Endodermal cell (in vitro differentiated cells): ENCODE measurements around the gene HMCN2. TPM values are rescaled to one million over a fixed set of nuclear protein-coding genes. Genes with fewer than 3 reads are reported as not detected.

Experiments
- DNase-seq: peaks from one replicate; pipeline ENCODE4 v3.0.0-alpha.2; 2017
- H3K27ac ChIP-seq: 2 replicates; pipeline ENCODE4 v1.5.1; 2013; ENCODE audit warnings: mild to moderate bottlenecking, low read depth, low read length, moderate library complexity
- H3K27me3 ChIP-seq: 2 replicates; pipeline ENCODE4 v1.6.1; 2013; ENCODE audit warnings: mild to moderate bottlenecking, low read length, moderate library complexity; ENCODE audit not compliant: insufficient read depth, control insufficient read depth, poor library complexity, severe bottlenecking
- H3K36me3 ChIP-seq: 2 replicates; pipeline ENCODE4 v1.7.0; 2013; ENCODE audit warnings: mild to moderate bottlenecking, low read length, moderate library complexity; ENCODE audit not compliant: control insufficient read depth, insufficient read depth
- H3K4me1 ChIP-seq: one replicate; pipeline ENCODE4 v1.7.0; 2013; ENCODE audit warnings: low read length; ENCODE audit not compliant: control insufficient read depth, insufficient read depth
- H3K4me3 ChIP-seq: 2 replicates; pipeline ENCODE4 v1.5.1; 2013; ENCODE audit warnings: mild to moderate bottlenecking, low read length, moderate library complexity
- H3K9ac ChIP-seq: 2 replicates; pipeline ENCODE4 v1.6.1; 2013; ENCODE audit warnings: mild to moderate bottlenecking, low read length, moderate library complexity; ENCODE audit not compliant: poor library complexity, severe bottlenecking; ENCODE audit errors: extremely low read depth
- H3K9me3 ChIP-seq: 2 replicates; pipeline ENCODE4 v1.6.1; 2013; ENCODE audit warnings: mild to moderate bottlenecking, low read length, moderate library complexity; ENCODE audit not compliant: control insufficient read depth
- H3K27ac Mint-ChIP-seq: 2 replicates; pipeline ENCODE4 v1.8.0; 2020; ENCODE audit warnings: mixed read lengths
- H3K27me3 Mint-ChIP-seq: 2 replicates; pipeline ENCODE4 v1.8.0; 2021; ENCODE audit warnings: mild to moderate bottlenecking, mixed read lengths; ENCODE audit not compliant: insufficient read depth
- H3K36me3 Mint-ChIP-seq: 2 replicates; pipeline ENCODE4 v1.8.0; 2020; ENCODE audit warnings: low read depth, mixed read lengths
- H3K4me1 Mint-ChIP-seq: 2 replicates; pipeline ENCODE4 v1.8.0; 2020; ENCODE audit warnings: mixed read lengths
- H3K4me3 Mint-ChIP-seq: 2 replicates; pipeline ENCODE4 v1.8.0; 2020; ENCODE audit warnings: mild to moderate bottlenecking, moderate library complexity, mixed read lengths
- H3K9me3 Mint-ChIP-seq: 2 replicates; pipeline ENCODE4 v1.8.0; 2020; ENCODE audit warnings: mild to moderate bottlenecking, mixed read lengths
- CTCF ChIP-seq: fragments of 200-600 bp; sonication (generic); conservative IDR thresholded peaks from 2 replicates; pipeline ENCODE4 v1.5.0; 2021; ENCODE audit warnings: antibody characterized with exemption, mild to moderate bottlenecking
- WGBS, 2 experiments: methylation state at CpG; one replicate each; pipeline versions ENCODE4 v1.1.5 to v1.1.7; 2013; ENCODE audit warnings: missing lambda C conversion rate in 2 of 2, mixed read lengths in 1 of 2; ENCODE audit not compliant: insufficient coverage in 1 of 2, insufficient read length in 1 of 2; 5-methylcytosine and 5-hydroxymethylcytosine counted together
- total RNA-seq, 2 donors: library from RNA; stranded (reverse); fragmentation: NEBNext Ultra II Directional in 1 of 2; extraction: Animal tissue kit (Norgen Biotek cat#: 25700) in 1 of 2; gene quantifications; 2 replicates in 1 of 2; 3 replicates in 1 of 2; pipeline ENCODE4 v1.2.1, GENCODE V29; 2021

The HMCN2 gene
- total RNA-seq, 2 donors from 2014 or later = 3.3 to 3.9 TPM

DNA sequence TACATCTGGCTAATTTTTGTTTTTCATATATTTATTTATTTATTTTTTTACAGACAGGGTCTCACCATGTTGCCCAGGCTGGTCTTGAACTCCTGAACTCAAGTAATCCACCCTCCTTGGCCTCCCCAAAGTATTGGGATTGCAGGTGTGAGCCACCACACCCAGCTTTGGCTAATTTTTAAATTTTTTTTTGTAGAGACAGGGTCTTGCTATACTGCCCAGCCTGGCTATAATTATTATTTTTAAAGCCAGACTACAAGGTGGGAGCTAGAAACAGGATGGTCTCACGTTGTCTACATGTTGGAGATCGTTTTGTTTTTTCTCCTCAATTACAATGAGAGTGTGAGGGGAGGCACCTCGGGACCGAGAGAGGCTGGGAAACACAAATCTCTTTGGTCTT is 203.0 kb downstream of the HMCN2 start:
- no peak overlapping the region for H3K27ac ChIP-seq
- WGBS, 2 experiments = 93% methylated on average over 3 to 4 of the region's 4 CpGs
- H3K4me3 ChIP-seq = no peak overlapping the region
- H3K4me1 ChIP-seq = peaks cover 12% of the 10 kb centered on the region
- no peak overlapping the region for H3K9ac ChIP-seq
- H3K27me3 Mint-ChIP-seq = peaks cover 4% of the 10 kb centered on the region
- H3K9me3 Mint-ChIP-seq = no peaks in the 10 kb centered on the region
- no peak for DNase-seq
- no peaks in the 10 kb centered on the region for H3K9me3 ChIP-seq
- H3K36me3 ChIP-seq = no peaks in the 10 kb centered on the region
- H3K4me1 Mint-ChIP-seq = peaks cover 9% of the 10 kb centered on the region
- H3K27me3 ChIP-seq = no peaks in the 10 kb centered on the region
- H3K36me3 Mint-ChIP-seq = no peaks in the 10 kb centered on the region
- no peak overlapping the region for H3K4me3 Mint-ChIP-seq
- H3K27ac Mint-ChIP-seq = no peak overlapping the region
- no peak for TF ChIP-seq CTCF

GRCh38 chr9:130470269-130470668 is 204.7 kb downstream of the HMCN2 start:
- DNase-seq = no peak
- Histone ChIP-seq H3K27me3 (no peaks in the 10 kb centered on the region), H3K36me3 (no peaks in the 10 kb centered on the region), H3K4me1 (peaks cover 13% of the 10 kb centered on the region), H3K27ac (no peak overlapping the region), H3K4me3 (no peak overlapping the region), H3K9ac (no peak overlapping the region), H3K9me3 (no peaks in the 10 kb centered on the region)
- Mint-ChIP-seq H3K27ac (no peak overlapping the region), H3K4me1 (peaks cover 14% of the 10 kb centered on the region), H3K4me3 (no peak overlapping the region), H3K9me3 (no peaks in the 10 kb centered on the region), H3K27me3 (peaks cover 4% of the 10 kb centered on the region), H3K36me3 (no peaks in the 10 kb centered on the region)
- WGBS, 2 experiments = 95% methylated on average over 6 to 10 of the region's 10 CpGs
- TF ChIP-seq CTCF = no peak

DNA sequence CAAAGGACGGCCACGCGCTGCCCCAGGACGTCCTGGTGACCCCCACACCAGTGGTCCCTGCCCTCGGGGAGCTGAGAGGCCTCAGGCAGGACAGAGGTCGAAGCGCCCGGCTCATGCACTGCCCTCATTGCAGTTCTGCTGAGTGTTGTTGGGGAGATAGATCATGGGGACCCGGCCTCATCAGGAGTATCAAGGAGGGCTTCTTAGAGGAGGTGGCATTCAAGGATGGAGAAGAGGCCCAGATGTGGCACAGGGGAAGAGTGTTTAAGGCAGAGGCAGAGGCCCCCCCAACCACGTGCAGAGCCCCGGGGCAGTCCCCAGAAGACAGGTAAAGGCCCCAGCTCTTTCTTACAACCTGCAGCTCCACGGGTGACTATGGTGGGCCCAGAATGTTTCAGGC is 205.4 kb downstream of the HMCN2 start:
- Mint-ChIP-seq H3K4me1 (peaks cover 14% of the 10 kb centered on the region), H3K4me3 (no peak overlapping the region), H3K9me3 (no peaks in the 10 kb centered on the region), H3K27ac (no peak overlapping the region), H3K36me3 (no peaks in the 10 kb centered on the region), H3K27me3 (peaks cover 6% of the 10 kb centered on the region)
- no peak for DNase-seq
- Histone ChIP-seq H3K27ac (no peak overlapping the region), H3K4me3 (no peak overlapping the region), H3K9me3 (no peaks in the 10 kb centered on the region), H3K27me3 (no peaks in the 10 kb centered on the region), H3K4me1 (peaks cover 13% of the 10 kb centered on the region), H3K9ac (no peak overlapping the region), H3K36me3 (no peaks in the 10 kb centered on the region)
- no peak for TF ChIP-seq CTCF
- WGBS, 2 experiments = 89 to 98% methylated on average over 7 to 12 of the region's 12 CpGs
